ENCODE results near the gene SPPL2C. TPM values are rescaled to one million over a fixed set of nuclear protein-coding genes. Genes with fewer than 3 reads are reported as not detected.

Gene SPPL2C
- total RNA-seq, 1 experiment from 2014 or later: not detected

GRCh38 chr17:45873728-45874127, 29.0 kb downstream of the SPPL2C start:
- TF ChIP-seq AR (CRISPR knock-in tag; IDR thresholded peaks at IDR 0.05) (no peak), ZNF423 (CRISPR knock-in tag; IDR thresholded peaks at IDR 0.05) (no peak), RELA (CRISPR knock-in tag; IDR thresholded peaks at IDR 0.05; ENCODE audit: borderline replicate concordance) (no peak), CTCF (IDR thresholded peaks at IDR 0.05) (no peak), SMAD4 (CRISPR knock-in tag; IDR thresholded peaks at IDR 0.05) (no peak), E2F5 (CRISPR knock-in tag; IDR thresholded peaks at IDR 0.05) (no peak), ZNF396 (CRISPR knock-in tag; IDR thresholded peaks at IDR 0.05; ENCODE audit: borderline replicate concordance) (no peak), SMAD3 (CRISPR knock-in tag; IDR thresholded peaks at IDR 0.05; ENCODE audit: borderline replicate concordance) (no peak), MXD4 (CRISPR knock-in tag; IDR thresholded peaks at IDR 0.05; ENCODE audit: borderline replicate concordance) (no peak)
- no peak overlapping the region for H3K27ac Mint-ChIP-seq
- H3K27me3 Mint-ChIP-seq (ENCODE audit: low read depth): peaks cover 10% of the 10 kb centered on the region; the same call in 1 of the 2 replicates
- DNase-seq (ENCODE audit: low spot score) (no peak), ATAC-seq (no peak)
- ChIA-PET POLR2A (no interaction called here), CTCF (interaction anchor here (1.5 kb wide), 1 partner anchor 234 kb away, joined by 3 read pairs; no protein-coding TSS in a partner anchor)
- peaks cover 8% of the 10 kb centered on the region for H3K4me1 Mint-ChIP-seq
- H3K9me3 Mint-ChIP-seq: peaks cover 6% of the 10 kb centered on the region; the same call in 1 of the 2 replicates
- H3K36me3 Mint-ChIP-seq: no peaks in the 10 kb centered on the region
- no peak overlapping the region for H3K4me3 Mint-ChIP-seq

- peaks cover 6% of the 10 kb centered on the region; the same call in 1 of the 2 replicates for H3K9me3 Mint-ChIP-seq
- H3K4me1 Mint-ChIP-seq: peaks cover 8% of the 10 kb centered on the region
- CTCF ChIA-PET: interaction anchor here (1.5 kb wide), 1 partner anchor 234 kb away, joined by 3 read pairs; no protein-coding TSS in a partner anchor
- TF ChIP-seq USF1 (CRISPR knock-in tag; IDR thresholded peaks at IDR 0.05): no peak
- no peak for TF ChIP-seq JUN (CRISPR knock-in tag; IDR thresholded peaks at IDR 0.05)
- TF ChIP-seq ZNF396 (CRISPR knock-in tag; IDR thresholded peaks at IDR 0.05; ENCODE audit: borderline replicate concordance): no peak
- TF ChIP-seq MAX (CRISPR knock-in tag; IDR thresholded peaks at IDR 0.05): no peak
- no peak for TF ChIP-seq CREM (CRISPR knock-in tag; IDR thresholded peaks at IDR 0.05)
- TF ChIP-seq ATF6 (CRISPR knock-in tag; IDR thresholded peaks at IDR 0.05): no peak
- H3K4me3 Mint-ChIP-seq: no peak overlapping the region
- no peaks in the 10 kb centered on the region for H3K36me3 Mint-ChIP-seq
- no peak overlapping the region for H3K27ac Mint-ChIP-seq
- H3K27me3 Mint-ChIP-seq (ENCODE audit: low read depth): peaks cover 10% of the 10 kb centered on the region; the same call in 1 of the 2 replicates
- DNase-seq (ENCODE audit: low spot score): no peak
- POLR2A ChIA-PET: no interaction called here
- no peak for ATAC-seq
Measured at GRCh38 chr17:45874151-45874550, 29.5 kb downstream of the SPPL2C start.
